Osteoblast (primary cell): Measurements from ENCODE around the gene FBN2. TPM values are rescaled to one million over a fixed set of nuclear protein-coding genes. Genes with fewer than 3 reads are reported as not detected.
A peak's percentile ranks its signal among the peaks of the same experiment; 100 is the strongest.

ENCODE experiments used
- DNase-seq: peaks from one replicate; pipeline ENCODE4 v3.0.0; 2011; ENCODE audit warnings: low spot score, mixed read lengths; ENCODE audit not compliant: insufficient read length; ENCODE audit errors: missing footprints
- H2AFZ ChIP-seq: 2 replicates; pipeline ENCODE4 v1.6.0; 2011; ENCODE audit warnings: mild to moderate bottlenecking, low read length
- H3K27ac ChIP-seq: 2 replicates; pipeline ENCODE4 v1.5.1; 2011; ENCODE audit warnings: mild to moderate bottlenecking, low read depth, low read length, moderate library complexity
- H3K27me3 ChIP-seq: 2 replicates; pipeline ENCODE4 v1.6.0; 2012; ENCODE audit warnings: mild to moderate bottlenecking, control low read depth, inconsistent platforms, low read length, moderate library complexity; ENCODE audit not compliant: insufficient read depth
- H3K36me3 ChIP-seq: 2 replicates; pipeline ENCODE4 v1.5.1; 2011; ENCODE audit warnings: mild to moderate bottlenecking, low read length, control low read depth, moderate library complexity; ENCODE audit not compliant: insufficient read depth
- H3K4me1 ChIP-seq: 2 replicates; pipeline ENCODE4 v1.5.1; 2011; ENCODE audit warnings: mild to moderate bottlenecking, low read length, control low read depth, moderate library complexity; ENCODE audit not compliant: insufficient read depth
- H3K4me2 ChIP-seq: 2 replicates; pipeline ENCODE4 v1.6.0; 2011; ENCODE audit warnings: mild to moderate bottlenecking, low read length; ENCODE audit not compliant: insufficient read depth
- H3K4me3 ChIP-seq: fragments of 200-600 bp; sonication (generic); 3 replicates; pipeline ENCODE4 v1.5.1; 2012; ENCODE audit warnings: mild to moderate bottlenecking, low read length, inconsistent platforms; ENCODE audit not compliant: insufficient read depth
- H3K79me2 ChIP-seq: 2 replicates; pipeline ENCODE4 v1.6.0; 2012; ENCODE audit warnings: mild to moderate bottlenecking, low read length, control low read depth, inconsistent platforms; ENCODE audit not compliant: insufficient read depth
- H3K9me3 ChIP-seq: 2 replicates; pipeline ENCODE4 v1.5.1; 2011; ENCODE audit warnings: low read depth, low read length, control low read depth
- H4K20me1 ChIP-seq: 2 replicates; pipeline ENCODE4 v1.6.0; 2012; ENCODE audit warnings: mild to moderate bottlenecking, low read length, control low read depth; ENCODE audit not compliant: insufficient read depth
- CTCF ChIP-seq: IDR thresholded peaks from 2 replicates; pipeline ENCODE4 v1.5.1; 2011; ENCODE audit warnings: mild to moderate bottlenecking, low read depth, low read length, moderate library complexity; ENCODE audit errors: extremely low read depth
- total RNA-seq: library from RNA; depleted of rRNA; stranded (reverse); fragments of >200 nt; gene quantifications from 2 replicates; pipeline ENCODE4 v1.2.3, GENCODE V29; 2012

The FBN2 gene
- total RNA-seq, 1 donor: 16.6 TPM

GRCh38 chr5:128353441-128354107 is 184.5 kb downstream of the FBN2 start:
- no peaks in the 10 kb centered on the region for H3K9me3 ChIP-seq
- DNase-seq: no peak
- H3K36me3 ChIP-seq: no peaks in the 10 kb centered on the region
- H4K20me1 ChIP-seq: no peaks in the 10 kb centered on the region
- TF ChIP-seq CTCF: no peak
- no peaks in the 10 kb centered on the region for H3K79me2 ChIP-seq
- no peak overlapping the region for H3K4me3 ChIP-seq
- no peaks in the 10 kb centered on the region for H3K27me3 ChIP-seq
- no peak overlapping the region for H3K4me2 ChIP-seq
- H2AFZ ChIP-seq: no peak overlapping the region
- H3K27ac ChIP-seq: no peak overlapping the region
- H3K4me1 ChIP-seq: no peaks in the 10 kb centered on the region

GRCh38 chr5:128350705-128351104 is 187.3 kb downstream of the FBN2 start:
- Histone ChIP-seq H3K4me3 (no peak overlapping the region), H3K27me3 (no peaks in the 10 kb centered on the region), H3K27ac (no peak overlapping the region), H3K36me3 (no peaks in the 10 kb centered on the region), H3K79me2 (no peaks in the 10 kb centered on the region), H2AFZ (no peak overlapping the region), H3K4me1 (no peaks in the 10 kb centered on the region), H3K9me3 (no peaks in the 10 kb centered on the region), H4K20me1 (no peaks in the 10 kb centered on the region), H3K4me2 (no peak overlapping the region)
- TF ChIP-seq CTCF: no peak
- no peak for DNase-seq

GRCh38 chr5:128349044-128349858 is 188.8 kb downstream of the FBN2 start:
- no peaks in the 10 kb centered on the region for H3K27me3 ChIP-seq
- H3K9me3 ChIP-seq: no peaks in the 10 kb centered on the region
- DNase-seq: peak; percentile 21
- H3K4me3 ChIP-seq: no peak overlapping the region
- no peak overlapping the region for H3K27ac ChIP-seq
- no peaks in the 10 kb centered on the region for H3K79me2 ChIP-seq
- no peaks in the 10 kb centered on the region for H3K36me3 ChIP-seq
- H2AFZ ChIP-seq: no peak overlapping the region
- no peaks in the 10 kb centered on the region for H4K20me1 ChIP-seq
- no peaks in the 10 kb centered on the region for H3K4me1 ChIP-seq
- H3K4me2 ChIP-seq: no peak overlapping the region
- TF ChIP-seq CTCF: no peak

GRCh38 chr5:128346038-128346437 is 192.0 kb downstream of the FBN2 start:
- Histone ChIP-seq H3K36me3 (no peaks in the 10 kb centered on the region), H3K27ac (no peak overlapping the region), H2AFZ (no peak overlapping the region), H3K79me2 (no peaks in the 10 kb centered on the region), H3K9me3 (no peaks in the 10 kb centered on the region), H3K4me2 (no peak overlapping the region), H4K20me1 (no peaks in the 10 kb centered on the region), H3K27me3 (no peaks in the 10 kb centered on the region), H3K4me1 (no peaks in the 10 kb centered on the region), H3K4me3 (no peak overlapping the region)
- TF ChIP-seq CTCF: no peak
- DNase-seq: no peak
